ENCODE data around the gene ILRUN.

DNA sequence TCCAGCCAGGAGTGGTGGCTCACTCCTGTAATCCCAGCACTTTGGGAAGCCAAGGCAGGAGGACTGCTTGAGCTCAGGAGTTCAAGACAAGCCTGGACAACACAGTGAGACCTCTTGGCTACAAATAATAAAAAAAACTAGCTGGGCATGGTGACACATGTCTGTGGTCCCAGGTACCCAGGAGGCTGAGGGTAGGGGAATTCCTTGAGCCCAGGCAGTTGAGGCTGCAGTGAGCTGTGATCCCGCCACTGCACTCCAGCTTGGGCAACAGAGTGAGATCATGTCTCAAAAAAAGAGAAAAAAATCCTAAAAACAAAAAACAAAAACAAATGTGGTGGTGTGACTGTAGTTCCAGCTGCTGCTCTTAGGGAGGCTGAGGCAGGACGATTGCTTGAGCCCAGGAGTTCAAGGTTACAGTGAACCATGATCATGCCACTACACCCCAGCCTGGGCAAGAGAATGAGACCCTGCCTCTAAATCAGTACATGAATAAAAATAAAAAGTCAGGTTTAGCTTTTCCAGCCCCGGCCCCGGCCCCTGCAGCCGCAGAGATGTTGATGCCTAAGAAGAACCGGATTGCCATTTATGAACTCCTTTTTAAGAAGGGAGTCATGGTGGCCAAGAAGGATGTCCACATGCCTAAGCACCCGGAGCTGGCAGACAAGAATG lies 47.2 kb upstream of the ILRUN start:
- TF ChIP-seq, protein P1, sequence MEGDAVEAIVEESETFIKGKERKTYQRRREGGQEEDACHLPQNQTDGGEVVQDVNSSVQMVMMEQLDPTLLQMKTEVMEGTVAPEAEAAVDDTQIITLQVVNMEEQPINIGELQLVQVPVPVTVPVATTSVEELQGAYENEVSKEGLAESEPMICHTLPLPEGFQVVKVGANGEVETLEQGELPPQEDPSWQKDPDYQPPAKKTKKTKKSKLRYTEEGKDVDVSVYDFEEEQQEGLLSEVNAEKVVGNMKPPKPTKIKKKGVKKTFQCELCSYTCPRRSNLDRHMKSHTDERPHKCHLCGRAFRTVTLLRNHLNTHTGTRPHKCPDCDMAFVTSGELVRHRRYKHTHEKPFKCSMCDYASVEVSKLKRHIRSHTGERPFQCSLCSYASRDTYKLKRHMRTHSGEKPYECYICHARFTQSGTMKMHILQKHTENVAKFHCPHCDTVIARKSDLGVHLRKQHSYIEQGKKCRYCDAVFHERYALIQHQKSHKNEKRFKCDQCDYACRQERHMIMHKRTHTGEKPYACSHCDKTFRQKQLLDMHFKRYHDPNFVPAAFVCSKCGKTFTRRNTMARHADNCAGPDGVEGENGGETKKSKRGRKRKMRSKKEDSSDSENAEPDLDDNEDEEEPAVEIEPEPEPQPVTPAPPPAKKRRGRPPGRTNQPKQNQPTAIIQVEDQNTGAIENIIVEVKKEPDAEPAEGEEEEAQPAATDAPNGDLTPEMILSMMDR (conservative IDR thresholded peaks at IDR 0.05 in 1 of 2, IDR thresholded peaks at IDR 0.05 in 1 of 2; ENCODE audit: extremely low read depth in 1 of 2, insufficient read depth in 1 of 2, low read depth in 1 of 2, low read length in 2 of 2) = no peak
- no peak for TF ChIP-seq EZH2 (IDR thresholded peaks at IDR 0.05; ENCODE audit: borderline replicate concordance, low read length)

Measured in mammary epithelial cell (primary cell).